Measurements from ENCODE around the gene NDUFV3.

- no peak for TF ChIP-seq CTCF (IDR thresholded peaks at IDR 0.05)
- no peak for TF ChIP-seq ZFX (IDR thresholded peaks at IDR 0.05; ENCODE audit: borderline replicate concordance)
Observed at GRCh38 chr21:42918291-42918690, 25.2 kb downstream of the NDUFV3 start.
